Esophagus muscularis mucosa (tissue), 3 donors: Measurements from ENCODE around the gene TNS1.

Experiments
- CTCF ChIP-seq, 3 experiments: fragments of 200-600 bp in 2 of 3; fragments of 450-650 bp in 1 of 3; sonication (generic) in 2 of 3; IDR thresholded peaks; one replicate each; pipeline ENCODE4 v1.5.1; 2017 to 2019; ENCODE audit warnings: antibody characterized with exemption in 3 of 3, mild to moderate bottlenecking in 2 of 3, moderate library complexity in 1 of 3
- POLR2AphosphoS5 ChIP-seq, 2 donors: sonication (generic); formaldehyde crosslinking; IDR thresholded peaks; one replicate each; pipeline ENCODE4 v1.6.1; 2017; ENCODE audit warnings: antibody characterized with exemption in 2 of 2

GRCh38 chr2:218026676-218027425 lies 24.1 kb upstream of the TNS1 start:
- TF ChIP-seq CTCF (IDR thresholded peaks at IDR 0.05) (no peak), POLR2AphosphoS5 (IDR thresholded peaks at IDR 0.05) (no peak)
